ENCODE measurements around the gene CNTFR. TPM values are rescaled to one million over a fixed set of nuclear protein-coding genes. Genes with fewer than 3 reads are reported as not detected.
"Not testable (repeated sequence)": the region's sequence is repeated elsewhere in the genome, so short reads cannot be mapped to it uniquely, and the experiment has no call there.

The CNTFR gene
- total RNA-seq, 3 donors from 2014 or later = 1.5 to 14.5 (median 7.7) TPM

GRCh38 chr9:34545497-34545896, 44.0 kb downstream of the CNTFR start:
- intact Hi-C loops (cut with DNase I, micrococcal nuclease) = loop anchor here (5.0 to 10.0 kb wide), 2 partner anchors 47 to 49 kb away; no protein-coding TSS in a partner anchor
- no peaks in the 10 kb centered on the region for H3K36me3 ChIP-seq (ENCODE audit: low read depth)
- DNase-seq (no peak), ATAC-seq (no peak)
- H3K9me3 ChIP-seq = no peaks in the 10 kb centered on the region
- H3K4me3 ChIP-seq = no peak overlapping the region
- no peaks in the 10 kb centered on the region for H3K4me1 ChIP-seq (ENCODE audit: low read depth)
- TF ChIP-seq CTCF (IDR thresholded peaks at IDR 0.05) = no peak

GRCh38 chr9:34544035-34544434, 45.5 kb downstream of the CNTFR start:
- no peak for TF ChIP-seq CTCF (IDR thresholded peaks at IDR 0.05)
- intact Hi-C loops (cut with DNase I, micrococcal nuclease) = loop anchor here in 1 of 2 donors (10.0 kb wide), 1 partner anchor 51 kb away; no protein-coding TSS in a partner anchor
- DNase-seq = no peak
- Histone ChIP-seq H3K4me3 (no peak overlapping the region), H3K36me3 (ENCODE audit: low read depth) (no peaks in the 10 kb centered on the region), H3K9me3 (no peaks in the 10 kb centered on the region), H3K4me1 (ENCODE audit: low read depth) (no peaks in the 10 kb centered on the region)
- no peak for ATAC-seq

- intact Hi-C loops (cut with DNase I, micrococcal nuclease) = loop anchor here in 1 of 2 donors (10.0 kb wide), 1 partner anchor 53 kb away; no protein-coding TSS in a partner anchor
- Histone ChIP-seq H3K36me3 (ENCODE audit: low read depth) (no peaks in the 10 kb centered on the region), H3K4me3 (no peak overlapping the region), H3K4me1 (ENCODE audit: low read depth) (no peaks in the 10 kb centered on the region), H3K9me3 (no peaks in the 10 kb centered on the region)
- no peak for TF ChIP-seq CTCF (IDR thresholded peaks at IDR 0.05)
- DNase-seq (no peak), ATAC-seq (no peak)
Measured at GRCh38 chr9:34541540-34541939, 48.0 kb downstream of the CNTFR start.

- intact Hi-C loops (cut with DNase I, micrococcal nuclease) = loop anchor here in 1 of 2 donors (10.0 kb wide), 1 partner anchor 54 kb away; no protein-coding TSS in a partner anchor
- H3K4me3 ChIP-seq = no peak overlapping the region
- ATAC-seq = no peak
Measured at GRCh38 chr9:34540827-34541226, 48.7 kb downstream of the CNTFR start.

GRCh38 chr9:34536685-34537084, 52.8 kb downstream of the CNTFR start:
- no peaks in the 10 kb centered on the region for H3K4me1 ChIP-seq (ENCODE audit: low read depth)
- intact Hi-C loops (cut with DNase I, micrococcal nuclease) = no loop called here
- no peak for ATAC-seq
- no peaks in the 10 kb centered on the region for H3K36me3 ChIP-seq (ENCODE audit: low read depth)
- no peak overlapping the region for H3K4me3 ChIP-seq
- DNase-seq = no peak
- no peak for TF ChIP-seq CTCF (IDR thresholded peaks at IDR 0.05)
- peaks cover 3% of the 10 kb centered on the region for H3K9me3 ChIP-seq

More at GRCh38 chr9:34540827-34541226, 48.7 kb downstream of the CNTFR start:
- no peak for TF ChIP-seq CTCF (IDR thresholded peaks at IDR 0.05)
- no peaks in the 10 kb centered on the region for H3K9me3 ChIP-seq
- H3K36me3 ChIP-seq (ENCODE audit: low read depth) = no peaks in the 10 kb centered on the region
- no peak for DNase-seq
- no peaks in the 10 kb centered on the region for H3K4me1 ChIP-seq (ENCODE audit: low read depth)

- intact Hi-C loops (cut with DNase I, micrococcal nuclease); ATAC-seq; DNase-seq; H3K36me3 ChIP-seq (ENCODE audit: low read depth); H3K4me1 ChIP-seq (ENCODE audit: low read depth); H3K4me3 ChIP-seq; H3K9me3 ChIP-seq: not testable (repeated sequence)
Measured at GRCh38 chr9:34532041-34532440, 57.5 kb downstream of the CNTFR start.
